GM21528 (cell line): ENCODE data around the gene IL1R1.
"Not testable (repeated sequence)": the region's sequence is repeated elsewhere in the genome, so short reads cannot be mapped to it uniquely, and the experiment has no call there.

Source experiments
- ATAC-seq: cut with Tn5 transposase; IDR thresholded peaks from one replicate; pipeline ENCODE4 v1.9.1; 2021; ENCODE audit warnings: mild to moderate bottlenecking, moderate library complexity; ENCODE audit not compliant: unreplicated experiment, low FRiP score

IL1R1 gene

GRCh38 chr2:102110596-102111334 is 31.8 kb upstream of the IL1R1 start:
- ATAC-seq = no peak

- no peak for ATAC-seq
These were observed 30.7 kb upstream of the IL1R1 start for GRCh38 chr2:102111823-102112222.

- no peak for ATAC-seq
These were observed 30.3 kb upstream of the IL1R1 start for GRCh38 chr2:102112271-102112670.

- no peak for ATAC-seq
These were observed 29.6 kb upstream of the IL1R1 start for GRCh38 chr2:102112692-102113665.

GRCh38 chr2:102114290-102114721 is 28.2 kb upstream of the IL1R1 start:
- ATAC-seq = no peak

- no peak for ATAC-seq
These were observed 27.6 kb upstream of the IL1R1 start for GRCh38 chr2:102114851-102115497.

- ATAC-seq = no peak
These were observed 25.7 kb upstream of the IL1R1 start for GRCh38 chr2:102116630-102117471.

- ATAC-seq = no peak
These were observed 25.1 kb upstream of the IL1R1 start for GRCh38 chr2:102117472-102117858.

GRCh38 chr2:102119255-102119654 is 23.3 kb upstream of the IL1R1 start:
- no peak for ATAC-seq

- ATAC-seq = no peak
These were observed 22.3 kb upstream of the IL1R1 start for GRCh38 chr2:102120261-102120660.

GRCh38 chr2:102120701-102121159 is 21.8 kb upstream of the IL1R1 start:
- no peak for ATAC-seq

GRCh38 chr2:102122115-102122514 is 20.4 kb upstream of the IL1R1 start:
- ATAC-seq = no peak

- ATAC-seq = no peak
These were observed 19.6 kb upstream of the IL1R1 start for GRCh38 chr2:102122909-102123308.

- not testable (repeated sequence) for ATAC-seq
These were observed 18.1 kb upstream of the IL1R1 start for GRCh38 chr2:102124421-102124820.

- ATAC-seq = no peak
These were observed 16.4 kb upstream of the IL1R1 start for GRCh38 chr2:102126169-102126568.

GRCh38 chr2:102126660-102127059 is 15.9 kb upstream of the IL1R1 start:
- ATAC-seq = no peak

GRCh38 chr2:102129082-102129481 is 13.5 kb upstream of the IL1R1 start:
- ATAC-seq = no peak

GRCh38 chr2:102129951-102130646 is 12.4 kb upstream of the IL1R1 start:
- ATAC-seq = no peak

- ATAC-seq = no peak
These were observed 11.9 kb upstream of the IL1R1 start for GRCh38 chr2:102130647-102130991.

GRCh38 chr2:102131564-102131963 is 11.0 kb upstream of the IL1R1 start:
- no peak for ATAC-seq
